ENCODE data around the gene PDCD10. TPM values are rescaled to one million over a fixed set of nuclear protein-coding genes. Genes with fewer than 3 reads are reported as not detected.

The PDCD10 gene
- total and polyA plus RNA-seq, 12 donors: 12.8 to 46.6 (median 38.1) TPM

DNA sequence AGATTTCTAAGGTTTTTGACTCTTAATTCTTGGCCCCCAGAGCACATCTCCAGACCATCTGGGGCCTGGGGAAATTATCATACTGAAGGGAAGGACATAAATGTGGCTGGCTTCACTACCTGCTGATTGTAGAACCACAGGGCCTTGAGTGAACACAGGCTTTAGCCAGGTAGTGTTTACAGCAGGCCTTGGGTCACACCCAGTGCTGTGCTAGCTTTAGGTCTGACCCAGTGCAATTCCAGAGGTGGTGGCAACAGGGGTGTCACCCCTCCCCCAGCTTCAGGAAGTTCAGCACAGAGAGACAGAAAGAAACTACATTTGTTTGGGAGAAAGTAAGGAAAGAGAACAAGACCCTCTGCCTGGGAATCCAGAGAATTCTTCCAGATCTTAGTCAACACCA, 24.1 kb downstream of the PDCD10 start:
- DNase-seq (no peak), ATAC-seq (no peak)
- TF ChIP-seq, protein P1, sequence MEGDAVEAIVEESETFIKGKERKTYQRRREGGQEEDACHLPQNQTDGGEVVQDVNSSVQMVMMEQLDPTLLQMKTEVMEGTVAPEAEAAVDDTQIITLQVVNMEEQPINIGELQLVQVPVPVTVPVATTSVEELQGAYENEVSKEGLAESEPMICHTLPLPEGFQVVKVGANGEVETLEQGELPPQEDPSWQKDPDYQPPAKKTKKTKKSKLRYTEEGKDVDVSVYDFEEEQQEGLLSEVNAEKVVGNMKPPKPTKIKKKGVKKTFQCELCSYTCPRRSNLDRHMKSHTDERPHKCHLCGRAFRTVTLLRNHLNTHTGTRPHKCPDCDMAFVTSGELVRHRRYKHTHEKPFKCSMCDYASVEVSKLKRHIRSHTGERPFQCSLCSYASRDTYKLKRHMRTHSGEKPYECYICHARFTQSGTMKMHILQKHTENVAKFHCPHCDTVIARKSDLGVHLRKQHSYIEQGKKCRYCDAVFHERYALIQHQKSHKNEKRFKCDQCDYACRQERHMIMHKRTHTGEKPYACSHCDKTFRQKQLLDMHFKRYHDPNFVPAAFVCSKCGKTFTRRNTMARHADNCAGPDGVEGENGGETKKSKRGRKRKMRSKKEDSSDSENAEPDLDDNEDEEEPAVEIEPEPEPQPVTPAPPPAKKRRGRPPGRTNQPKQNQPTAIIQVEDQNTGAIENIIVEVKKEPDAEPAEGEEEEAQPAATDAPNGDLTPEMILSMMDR (IDR thresholded peaks at IDR 0.05): no peak
- no peak overlapping the region for H3K4me3 ChIP-seq
- intact Hi-C loops (cut with DNase I): no loop called here
- H3K4me1 ChIP-seq: peaks cover 0 to 8% (median 0%) of the 10 kb centered on the region in 9 donors
- H3K27ac ChIP-seq: no peak overlapping the region
- no peaks in the 10 kb centered on the region for H3K9me3 ChIP-seq
- H3K27me3 ChIP-seq: no peaks in the 10 kb centered on the region
- peaks cover 0 to 63% (median 14%) of the 10 kb centered on the region in 9 donors for H3K36me3 ChIP-seq

DNA sequence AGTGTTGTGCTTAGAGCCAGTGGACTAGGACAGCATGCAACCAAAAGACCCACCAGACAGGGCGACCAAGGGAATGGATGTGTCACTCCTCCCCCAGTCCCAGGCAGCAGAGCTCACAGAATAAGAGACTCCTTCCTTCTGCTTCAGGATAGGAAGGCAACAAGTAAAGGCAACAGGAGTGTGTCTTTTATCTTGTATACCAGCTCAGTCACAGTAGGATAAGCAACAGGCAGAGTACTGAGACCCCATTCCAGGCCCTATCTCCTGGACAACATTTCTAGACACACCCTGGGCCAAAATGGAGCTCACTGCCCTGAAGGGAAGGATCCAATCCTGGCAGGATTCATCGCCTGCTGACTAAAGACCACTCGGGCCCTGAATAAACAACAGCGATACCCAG, 25.0 kb downstream of the PDCD10 start:
- DNase-seq (no peak), ATAC-seq (no peak)
- peaks cover 0 to 58% (median 14%) of the 10 kb centered on the region in 9 donors for H3K36me3 ChIP-seq
- H3K9me3 ChIP-seq: no peaks in the 10 kb centered on the region
- intact Hi-C loops (cut with DNase I): no loop called here
- WGBS, 2 donors: 69 to 74% methylated on average over 4 of the region's 4 CpGs
- no peak overlapping the region for H3K4me3 ChIP-seq
- H3K4me1 ChIP-seq: peaks cover 0 to 10% (median 0%) of the 10 kb centered on the region in 9 donors
- no peaks in the 10 kb centered on the region for H3K27me3 ChIP-seq
- H3K27ac ChIP-seq: no peak overlapping the region
- TF ChIP-seq, protein P1 (IDR thresholded peaks at IDR 0.05): no peak

DNA sequence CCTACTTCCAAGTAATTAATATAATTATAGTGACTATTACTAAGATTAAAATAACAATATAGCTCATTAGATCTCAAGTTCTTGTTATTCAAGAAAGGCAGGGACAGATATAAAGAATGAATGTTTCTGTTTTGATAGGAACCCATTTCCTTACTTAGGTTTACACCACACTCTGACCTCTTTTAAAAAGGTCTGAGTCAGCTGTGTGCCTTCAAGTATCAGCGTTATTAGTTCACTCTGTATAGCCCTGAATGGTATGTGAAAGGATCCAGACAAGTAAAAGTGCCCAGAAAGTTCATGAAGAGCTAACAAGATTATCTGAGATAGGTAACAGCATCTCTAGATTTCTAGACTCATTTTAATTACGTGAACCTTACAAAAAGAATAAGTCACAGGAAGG, 28.9 kb downstream of the PDCD10 start:
- Histone ChIP-seq H3K4me1 (peaks cover 0 to 10% (median 0%) of the 10 kb centered on the region in 9 donors), H3K27me3 (no peaks in the 10 kb centered on the region), H3K27ac (no peak overlapping the region), H3K36me3 (peaks cover 0 to 93% (median 19%) of the 10 kb centered on the region in 9 donors), H3K4me3 (no peak overlapping the region), H3K9me3 (no peaks in the 10 kb centered on the region)
- WGBS, 2 donors: 78 to 87% methylated on average over 2 of the region's 2 CpGs
- intact Hi-C loops (cut with DNase I): no loop called here
- TF ChIP-seq, protein P1 (IDR thresholded peaks at IDR 0.05): no peak
- ATAC-seq (no peak), DNase-seq (no peak)

DNA sequence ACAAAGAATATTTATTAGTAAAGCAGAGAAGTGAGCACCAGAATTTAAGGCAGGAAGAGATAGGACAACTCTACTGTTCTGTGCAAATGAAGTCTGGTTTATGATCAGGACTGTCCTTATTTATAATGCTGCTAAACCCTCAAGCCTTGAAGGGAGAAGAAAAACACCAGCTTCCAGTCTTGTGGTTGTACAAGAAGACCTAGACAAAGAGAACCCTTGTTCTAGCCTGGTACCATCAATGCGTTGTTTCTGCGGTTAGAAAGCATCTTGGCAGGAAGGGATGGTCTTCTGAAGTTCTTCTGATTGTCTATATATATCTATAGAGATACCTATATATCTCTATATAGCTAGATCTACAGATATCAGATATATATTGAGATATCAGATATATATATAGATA, 33.8 kb downstream of the PDCD10 start:
- intact Hi-C loops (cut with DNase I): no loop called here
- no peak for ATAC-seq

More for the DNA sequence above, 33.8 kb downstream of the PDCD10 start:
- peaks cover 0 to 85% (median 9%) of the 10 kb centered on the region in 9 donors for H3K36me3 ChIP-seq
- WGBS, 2 donors: 91 to 98% methylated on average over 2 of the region's 2 CpGs
- TF ChIP-seq, protein P1 (IDR thresholded peaks at IDR 0.05): no peak
- no peak overlapping the region for H3K4me3 ChIP-seq
- no peak overlapping the region for H3K27ac ChIP-seq
- DNase-seq: no peak
- H3K9me3 ChIP-seq: no peaks in the 10 kb centered on the region
- H3K4me1 ChIP-seq: peaks cover 0 to 11% (median 0%) of the 10 kb centered on the region in 9 donors
- H3K27me3 ChIP-seq: no peaks in the 10 kb centered on the region
